ENCODE measurements around the gene SGIP1. TPM values are rescaled to one million over a fixed set of nuclear protein-coding genes. Genes with fewer than 3 reads are reported as not detected.

The SGIP1 gene
- total and polyA plus RNA-seq, 2 of the 4 experiments (the other 2 are of a cell fraction), result 27.1 to 42.7 TPM

DNA sequence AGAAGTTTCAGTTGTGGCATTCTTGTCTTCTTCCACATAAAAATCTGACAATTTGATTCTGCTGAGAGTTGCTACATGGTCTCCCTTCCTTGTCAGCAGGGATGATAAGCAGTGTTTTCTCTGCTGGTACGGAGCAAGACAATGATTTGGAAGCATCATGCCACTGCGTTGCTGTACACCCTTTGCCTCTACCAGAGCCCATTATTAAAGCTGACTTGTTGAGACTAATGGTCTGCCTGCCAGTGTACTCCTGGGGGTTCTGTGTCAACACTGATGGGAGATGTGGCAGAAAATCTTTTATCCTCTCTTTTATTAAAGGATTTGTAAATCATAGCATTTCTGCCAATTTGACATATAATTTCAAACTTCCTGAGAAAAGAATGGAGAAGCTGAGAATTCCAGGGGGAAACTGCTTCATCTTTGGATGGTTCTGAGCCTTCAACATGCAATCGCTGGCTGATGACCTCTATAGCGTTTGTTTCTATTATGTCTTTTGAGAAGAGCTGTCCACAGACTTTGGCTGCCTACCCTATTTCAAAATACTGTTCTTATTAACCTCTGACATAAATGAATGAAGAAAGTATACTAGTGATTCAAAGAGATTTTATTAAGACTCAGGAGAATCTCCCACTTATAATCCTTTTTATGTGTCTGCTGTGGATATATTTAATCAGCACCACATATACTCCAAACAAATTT is 170.4 kb downstream of the SGIP1 start:
- Histone ChIP-seq H2BK20ac (ENCODE audit: low read depth, low read length) (no peak overlapping the region), H4K20me1 (ENCODE audit: insufficient read depth, low read length) (0 out of 2 replicates have a peak, but pooled peaks cover under 1% of the 10 kb centered on the region), H2AK9ac (replicated peaks; ENCODE audit: low read depth, low read length, poor library complexity) (no peak overlapping the region), H3K4ac (ENCODE audit: low read depth, low read length) (no peak overlapping the region), H4K91ac (ENCODE audit: insufficient read depth, low read depth, low read length) (no peak overlapping the region), H2AK5ac (ENCODE audit: low read depth, low read length) (no peak overlapping the region), H4K5ac (ENCODE audit: low read depth, low read length) (no peak overlapping the region), H3K56ac (ENCODE audit: extremely low read depth, insufficient read depth, low read length) (no peak overlapping the region), H4K8ac (ENCODE audit: low read depth in 2 of 2, low read length in 2 of 2) (no peak overlapping the region), H3K4me1 (ENCODE audit: control insufficient read depth, insufficient read depth, low read length) (no peaks in the 10 kb centered on the region), H2BK5ac (ENCODE audit: low read depth, low read length, poor library complexity, severe bottlenecking) (no peak overlapping the region), H3K27me3 (ENCODE audit: control insufficient read depth, insufficient read depth, low read length) (no peaks in the 10 kb centered on the region), H2AFZ (replicated peaks; ENCODE audit: low read length, poor library complexity) (no peak overlapping the region), H3K27ac (ENCODE audit: insufficient read depth, low read length) (no peak overlapping the region), H2BK15ac (ENCODE audit: low read depth, low read length) (no peak overlapping the region), H3K36me3 (ENCODE audit: control insufficient read depth, insufficient read depth, low read length) (peaks cover 4% of the 10 kb centered on the region), H3K79me1 (ENCODE audit: low read depth in 1 of 2, low read length in 2 of 2) (no peaks in the 10 kb centered on the region; a peak in 1 of 4 replicates), H3K9me1 (ENCODE audit: insufficient read depth, low read length) (peaks cover 4% of the 10 kb centered on the region), H3K4me2 (ENCODE audit: low read depth, low read length) (no peak overlapping the region), H3K9ac (ENCODE audit: low read depth, low read length) (no peak overlapping the region), H3K9me3 (ENCODE audit: control insufficient read depth, insufficient read depth, low read length) (no peaks in the 10 kb centered on the region), H2BK120ac (ENCODE audit: low read depth, low read length) (no peak overlapping the region), H3K4me3 (ENCODE audit: insufficient read depth, low read depth, low read length) (no peak overlapping the region), H3K18ac (ENCODE audit: low read depth, low read length) (no peak overlapping the region), H3K23ac (ENCODE audit: low read depth, low read length) (no peak overlapping the region), H3K14ac (replicated peaks; ENCODE audit: low read depth, low read length) (no peak overlapping the region)
- no TSS peak for BruUV-seq (replicated peaks)
- ChIA-PET POLR2A (ENCODE audit: unreplicated experiment) (no interaction called here), CTCF (no interaction called here)
- TF ChIP-seq POLR2A (IDR thresholded peaks at IDR 0.05; ENCODE audit: low read depth, low read length) (no peak), RCOR1 (IDR thresholded peaks at IDR 0.05; ENCODE audit: insufficient replicate concordance, low read length) (no peak), CHD1 (IDR thresholded peaks at IDR 0.05; ENCODE audit: low read depth, low read length) (no peak), RFX5 (IDR thresholded peaks at IDR 0.05; ENCODE audit: low read depth, low read length) (no peak), FOS (IDR thresholded peaks at IDR 0.05; ENCODE audit: low read depth, low read length) (no peak), MXI1 (IDR thresholded peaks at IDR 0.05; ENCODE audit: borderline replicate concordance, low read depth, low read length) (no peak), RAD21 (IDR thresholded peaks at IDR 0.05; ENCODE audit: low read length) (no peak), MAZ (IDR thresholded peaks at IDR 0.05; ENCODE audit: borderline replicate concordance, low read depth, low read length) (no peak), MAFK (IDR thresholded peaks at IDR 0.05; ENCODE audit: low read depth, low read length) (no peak), BHLHE40 (IDR thresholded peaks at IDR 0.05; ENCODE audit: low read depth, low read length) (no peak), CEBPB (IDR thresholded peaks at IDR 0.05; ENCODE audit: low read depth, low read length) (no peak), SMC3 (IDR thresholded peaks at IDR 0.05; ENCODE audit: low read depth, low read length) (no peak), NFE2L2 (IDR thresholded peaks at IDR 0.05; ENCODE audit: low read depth, low read length) (no peak)
- TF ChIP-seq, protein P1, sequence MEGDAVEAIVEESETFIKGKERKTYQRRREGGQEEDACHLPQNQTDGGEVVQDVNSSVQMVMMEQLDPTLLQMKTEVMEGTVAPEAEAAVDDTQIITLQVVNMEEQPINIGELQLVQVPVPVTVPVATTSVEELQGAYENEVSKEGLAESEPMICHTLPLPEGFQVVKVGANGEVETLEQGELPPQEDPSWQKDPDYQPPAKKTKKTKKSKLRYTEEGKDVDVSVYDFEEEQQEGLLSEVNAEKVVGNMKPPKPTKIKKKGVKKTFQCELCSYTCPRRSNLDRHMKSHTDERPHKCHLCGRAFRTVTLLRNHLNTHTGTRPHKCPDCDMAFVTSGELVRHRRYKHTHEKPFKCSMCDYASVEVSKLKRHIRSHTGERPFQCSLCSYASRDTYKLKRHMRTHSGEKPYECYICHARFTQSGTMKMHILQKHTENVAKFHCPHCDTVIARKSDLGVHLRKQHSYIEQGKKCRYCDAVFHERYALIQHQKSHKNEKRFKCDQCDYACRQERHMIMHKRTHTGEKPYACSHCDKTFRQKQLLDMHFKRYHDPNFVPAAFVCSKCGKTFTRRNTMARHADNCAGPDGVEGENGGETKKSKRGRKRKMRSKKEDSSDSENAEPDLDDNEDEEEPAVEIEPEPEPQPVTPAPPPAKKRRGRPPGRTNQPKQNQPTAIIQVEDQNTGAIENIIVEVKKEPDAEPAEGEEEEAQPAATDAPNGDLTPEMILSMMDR (conservative IDR thresholded peaks at IDR 0.05; ENCODE audit: low read depth, low read length), result no peak
- TF ChIP-seq, protein P2, sequence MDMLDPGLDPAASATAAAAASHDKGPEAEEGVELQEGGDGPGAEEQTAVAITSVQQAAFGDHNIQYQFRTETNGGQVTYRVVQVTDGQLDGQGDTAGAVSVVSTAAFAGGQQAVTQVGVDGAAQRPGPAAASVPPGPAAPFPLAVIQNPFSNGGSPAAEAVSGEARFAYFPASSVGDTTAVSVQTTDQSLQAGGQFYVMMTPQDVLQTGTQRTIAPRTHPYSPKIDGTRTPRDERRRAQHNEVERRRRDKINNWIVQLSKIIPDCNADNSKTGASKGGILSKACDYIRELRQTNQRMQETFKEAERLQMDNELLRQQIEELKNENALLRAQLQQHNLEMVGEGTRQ (IDR thresholded peaks at IDR 0.05; ENCODE audit: low read depth, low read length), result no peak
- TF ChIP-seq, protein P3, sequence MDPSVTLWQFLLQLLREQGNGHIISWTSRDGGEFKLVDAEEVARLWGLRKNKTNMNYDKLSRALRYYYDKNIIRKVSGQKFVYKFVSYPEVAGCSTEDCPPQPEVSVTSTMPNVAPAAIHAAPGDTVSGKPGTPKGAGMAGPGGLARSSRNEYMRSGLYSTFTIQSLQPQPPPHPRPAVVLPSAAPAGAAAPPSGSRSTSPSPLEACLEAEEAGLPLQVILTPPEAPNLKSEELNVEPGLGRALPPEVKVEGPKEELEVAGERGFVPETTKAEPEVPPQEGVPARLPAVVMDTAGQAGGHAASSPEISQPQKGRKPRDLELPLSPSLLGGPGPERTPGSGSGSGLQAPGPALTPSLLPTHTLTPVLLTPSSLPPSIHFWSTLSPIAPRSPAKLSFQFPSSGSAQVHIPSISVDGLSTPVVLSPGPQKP (IDR thresholded peaks at IDR 0.05; ENCODE audit: borderline replicate concordance, low read depth, low read length), result no peak
- ATAC-seq (ENCODE audit: low read depth) (no peak), DNase-seq (no peak)
- in situ Hi-C loops (cut with MboI; ENCODE audit: low sequenced_read_pairs), result loop anchor here (25.0 kb wide), 1 partner anchor 742 kb away; no protein-coding TSS in a partner anchor
- dilution Hi-C loops (cut with HindIII; ENCODE audit: low sequenced_read_pairs, unreplicated experiment), result no loop called here
- WGBS, 2 experiments (ENCODE audit: extremely low coverage in 2 of 2, insufficient read length in 1 of 2), result 88% methylated on average over 1 of the region's 4 CpGs; no CpG with 5 or more reads in 1 of the 2 experiments
- intact Hi-C loops (cut with micrococcal nuclease), result no loop called here

All from IMR-90 (cell line).